GM12872 (cell line): ENCODE results near the gene STK17B.
A peak's percentile ranks its signal among the peaks of the same experiment; 100 is the strongest.

Source experiments
- TF ChIP-seq, protein P1 (sequence below): IDR thresholded peaks from 3 replicates; pipeline ENCODE4 v1.5.1; 2011; ENCODE audit warnings: low read depth, mild to moderate bottlenecking, low read length, moderate library complexity; ENCODE audit not compliant: insufficient read depth

Gene STK17B

DNA sequence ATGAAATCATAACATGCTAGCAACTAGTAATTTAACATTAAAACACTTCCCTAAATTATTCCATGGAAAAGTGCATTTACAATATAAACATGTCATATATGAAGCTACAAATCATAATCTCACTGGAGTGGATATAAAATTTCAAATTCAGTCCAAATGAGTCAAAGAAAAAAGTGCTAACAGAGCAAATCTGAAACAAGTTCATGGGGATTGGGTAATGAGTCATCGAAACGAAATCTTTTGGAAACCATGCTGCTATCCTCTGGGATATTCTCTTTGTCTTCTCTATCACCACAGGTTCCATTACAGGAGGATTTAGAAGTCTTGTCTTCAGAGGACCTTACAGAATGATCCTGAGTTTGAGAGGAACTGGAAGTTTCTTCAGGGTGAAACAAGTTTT is 34.1 kb downstream of the STK17B start:
- TF ChIP-seq, protein P1, sequence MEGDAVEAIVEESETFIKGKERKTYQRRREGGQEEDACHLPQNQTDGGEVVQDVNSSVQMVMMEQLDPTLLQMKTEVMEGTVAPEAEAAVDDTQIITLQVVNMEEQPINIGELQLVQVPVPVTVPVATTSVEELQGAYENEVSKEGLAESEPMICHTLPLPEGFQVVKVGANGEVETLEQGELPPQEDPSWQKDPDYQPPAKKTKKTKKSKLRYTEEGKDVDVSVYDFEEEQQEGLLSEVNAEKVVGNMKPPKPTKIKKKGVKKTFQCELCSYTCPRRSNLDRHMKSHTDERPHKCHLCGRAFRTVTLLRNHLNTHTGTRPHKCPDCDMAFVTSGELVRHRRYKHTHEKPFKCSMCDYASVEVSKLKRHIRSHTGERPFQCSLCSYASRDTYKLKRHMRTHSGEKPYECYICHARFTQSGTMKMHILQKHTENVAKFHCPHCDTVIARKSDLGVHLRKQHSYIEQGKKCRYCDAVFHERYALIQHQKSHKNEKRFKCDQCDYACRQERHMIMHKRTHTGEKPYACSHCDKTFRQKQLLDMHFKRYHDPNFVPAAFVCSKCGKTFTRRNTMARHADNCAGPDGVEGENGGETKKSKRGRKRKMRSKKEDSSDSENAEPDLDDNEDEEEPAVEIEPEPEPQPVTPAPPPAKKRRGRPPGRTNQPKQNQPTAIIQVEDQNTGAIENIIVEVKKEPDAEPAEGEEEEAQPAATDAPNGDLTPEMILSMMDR, result no peak

DNA sequence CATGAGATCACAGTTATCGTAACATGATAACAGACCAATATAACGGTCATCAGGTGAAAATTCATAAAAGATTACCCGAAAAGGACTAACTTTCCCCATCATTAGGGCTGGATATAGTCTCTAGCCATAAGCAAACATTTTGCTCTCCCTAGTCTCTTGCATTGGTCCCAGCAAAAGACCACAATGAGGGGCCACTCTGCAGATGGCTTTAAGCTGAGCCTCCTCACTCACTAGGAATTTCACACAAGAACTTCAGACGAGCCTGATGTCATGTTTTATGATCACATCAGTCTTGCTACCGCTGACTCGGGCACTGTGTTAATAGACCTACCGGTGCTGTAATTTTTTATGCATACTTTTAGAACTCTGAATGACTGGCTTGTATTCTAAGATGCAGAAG is 35.2 kb downstream of the STK17B start:
- TF ChIP-seq, protein P1, result no peak

DNA sequence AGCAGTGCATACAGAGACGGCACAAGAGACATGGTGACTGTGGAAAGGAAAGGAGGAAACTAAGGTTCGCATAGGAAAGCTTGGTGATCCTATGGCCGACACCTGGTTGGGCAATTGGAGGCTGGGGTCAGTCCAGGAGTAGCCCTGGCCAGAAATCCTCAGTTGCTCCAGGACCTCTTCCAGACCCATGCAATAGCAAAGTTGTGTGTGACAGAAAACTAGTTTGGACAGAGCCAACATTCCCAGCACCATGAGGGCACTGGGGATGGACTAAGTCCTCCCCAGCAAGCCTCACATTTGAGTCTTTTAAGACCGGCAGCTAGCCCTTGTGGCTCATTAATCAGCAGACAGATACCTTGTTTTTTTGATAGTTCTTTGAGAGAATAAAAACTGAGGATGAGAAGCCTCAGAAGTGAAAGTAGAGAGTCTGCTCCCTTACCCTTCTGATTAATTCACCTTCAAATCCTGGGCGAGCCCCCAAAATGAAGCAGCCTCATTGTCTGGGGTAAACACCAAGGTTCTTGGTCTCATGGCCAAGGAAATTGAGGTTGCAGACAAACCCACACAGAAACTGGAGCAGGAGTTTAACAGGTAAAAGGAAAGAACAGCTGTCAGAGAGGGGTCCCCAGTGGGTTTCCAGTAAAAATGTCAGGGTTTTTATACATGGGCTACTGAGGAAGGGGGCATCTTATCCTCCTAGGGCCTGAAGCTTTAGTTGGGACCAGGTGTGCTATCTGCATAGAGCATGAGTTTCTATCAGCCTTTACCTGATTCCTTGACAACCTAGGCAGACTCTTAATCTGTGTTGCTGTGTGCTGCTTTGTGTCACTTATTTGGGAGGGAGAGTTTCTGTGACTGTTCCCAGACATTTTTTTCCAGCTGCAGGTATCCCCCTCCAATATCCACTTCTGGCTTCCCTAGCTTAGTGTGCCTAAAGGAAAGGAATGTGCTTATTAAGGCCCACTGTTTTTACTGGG is 39.1 kb downstream of the STK17B start:
- TF ChIP-seq, protein P1, result no peak

DNA sequence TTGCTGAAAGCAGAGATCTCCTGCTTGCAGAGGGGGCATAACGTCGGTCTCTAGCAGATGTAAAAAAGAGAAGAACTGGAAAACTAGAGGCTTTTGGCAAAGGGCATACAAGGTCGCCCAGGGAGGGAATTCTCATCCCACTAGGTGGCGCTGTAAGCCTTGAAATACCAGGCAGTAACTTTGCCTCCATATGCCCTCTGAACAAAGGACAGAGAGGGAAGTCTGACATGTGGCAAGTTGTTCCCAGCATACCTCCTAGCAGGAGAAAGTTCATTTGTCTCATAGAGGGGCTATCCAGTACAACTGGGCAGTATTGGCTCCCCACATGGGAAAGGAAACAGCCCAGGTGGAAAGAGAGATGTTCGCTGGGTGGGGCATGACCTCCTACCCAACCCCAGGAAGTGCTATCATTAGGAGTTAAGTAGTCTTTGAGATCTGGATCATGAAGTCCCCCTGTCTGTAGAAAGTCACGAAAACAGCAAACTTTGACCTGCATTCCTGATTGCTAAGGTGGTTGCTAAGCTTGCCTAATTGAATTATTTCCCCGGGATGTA is 39.9 kb downstream of the STK17B start:
- TF ChIP-seq, protein P1, result peak; percentile 62

GRCh38 chr2:196130039-196130825 is 41.1 kb downstream of the STK17B start:
- TF ChIP-seq, protein P1, result no peak

DNA sequence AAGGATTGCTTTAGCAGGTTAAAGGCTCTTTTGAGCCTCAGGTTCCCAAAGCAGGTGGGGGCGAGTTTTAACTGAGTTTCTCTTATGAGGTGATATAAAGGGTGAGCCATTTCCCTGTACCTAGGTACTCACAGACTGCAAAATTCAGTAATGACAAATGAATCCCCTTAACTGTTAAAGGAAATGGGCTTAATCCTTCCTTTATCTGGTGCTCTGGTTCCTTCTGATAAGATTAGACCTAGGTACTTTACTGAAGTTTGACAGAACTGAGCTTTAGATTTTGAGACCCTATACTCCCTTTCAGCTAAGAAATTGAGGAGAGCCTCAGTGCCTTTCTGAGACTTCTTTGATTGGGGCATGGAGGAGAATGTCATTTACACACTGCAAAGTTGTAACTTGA is 42.6 kb downstream of the STK17B start:
- TF ChIP-seq, protein P1, result no peak

GRCh38 chr2:196125596-196125995 is 45.8 kb downstream of the STK17B start:
- TF ChIP-seq, protein P1, result no peak
